ENCODE data around the gene TARBP1. TPM values are rescaled to one million over a fixed set of nuclear protein-coding genes. Genes with fewer than 3 reads are reported as not detected.

The TARBP1 gene
- total RNA-seq, 1 experiment from 2014 or later = 38.1 TPM

DNA sequence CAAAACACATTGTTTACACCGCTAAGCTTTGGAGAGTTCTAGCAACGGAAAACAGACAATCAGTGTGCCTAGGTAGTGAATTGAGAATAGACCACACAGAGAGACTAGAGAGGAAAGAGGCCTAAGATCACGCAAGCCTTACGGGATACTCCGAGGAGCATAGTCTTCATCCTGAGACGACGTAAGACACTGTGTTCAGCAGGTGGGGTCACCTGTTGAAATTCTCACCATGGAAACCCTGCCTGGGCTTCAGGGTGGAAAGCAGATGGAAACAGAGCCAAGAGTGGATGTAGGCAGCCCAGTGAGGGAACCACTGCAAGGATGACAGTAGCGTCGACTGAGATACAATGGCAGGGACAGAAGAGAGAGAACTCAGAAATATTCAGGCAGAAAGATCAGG, 65.5 kb downstream of the TARBP1 start:
- no peak for DNase-seq
- Mint-ChIP-seq H3K36me3 (ENCODE audit: insufficient read depth, unreplicated experiment) (no peaks in the 10 kb centered on the region), H3K4me1 (ENCODE audit: low read depth, unreplicated experiment) (no peaks in the 10 kb centered on the region), H3K27me3 (ENCODE audit: unreplicated experiment) (no peaks in the 10 kb centered on the region), H3K4me3 (ENCODE audit: low read depth, unreplicated experiment) (no peak overlapping the region), H3K9me3 (ENCODE audit: low read depth, unreplicated experiment) (no peaks in the 10 kb centered on the region), H3K27ac (ENCODE audit: unreplicated experiment) (no peak overlapping the region)
- TF ChIP-seq CTCF (IDR thresholded peaks at IDR 0.05; ENCODE audit: unreplicated experiment) = no peak
- BruUV-seq (replicated peaks) = no TSS peak
- CTCF ChIA-PET = no interaction called here
- intact Hi-C loops (cut with micrococcal nuclease; ENCODE audit: unreplicated experiment) = no loop called here

DNA sequence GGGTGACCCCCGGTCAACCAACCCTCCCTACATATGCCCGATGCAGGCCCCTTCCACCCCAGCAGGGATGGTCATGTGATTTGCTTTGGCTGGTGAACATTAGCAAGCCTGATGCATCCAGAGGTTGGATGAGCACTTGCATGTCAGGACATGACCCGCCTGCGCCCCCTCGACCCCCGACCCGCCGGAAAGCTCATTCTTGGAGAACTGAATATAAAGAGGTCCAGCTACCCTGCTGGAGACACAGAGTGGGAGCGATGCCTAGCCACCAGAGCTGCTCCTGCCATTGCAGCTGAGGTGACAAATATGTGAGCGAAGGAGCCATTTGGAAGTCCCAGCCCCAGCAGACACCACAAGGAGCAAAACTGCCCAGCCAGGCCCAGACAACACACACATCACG, 66.1 kb downstream of the TARBP1 start:
- H3K27ac Mint-ChIP-seq (ENCODE audit: unreplicated experiment) = no peak overlapping the region

DNA sequence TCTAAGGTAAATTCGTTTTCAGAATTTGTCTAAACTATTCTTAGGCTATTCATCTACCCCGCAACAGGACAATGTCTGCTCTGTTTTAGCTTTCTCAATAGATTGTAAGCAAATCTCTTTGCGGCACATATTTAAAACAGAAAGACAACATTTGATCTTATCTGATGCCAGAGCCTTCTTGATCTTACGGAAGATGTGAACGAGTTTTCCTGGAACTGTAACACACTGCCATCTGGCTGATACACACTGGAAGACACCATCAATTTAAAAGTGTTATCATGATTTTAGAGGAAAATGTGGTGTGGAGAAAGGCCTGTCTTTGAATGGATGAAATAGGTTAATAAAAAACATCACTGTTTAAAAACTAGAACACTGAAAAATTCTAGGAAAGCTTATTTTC, 69.7 kb downstream of the TARBP1 start:
- TF ChIP-seq CTCF (IDR thresholded peaks at IDR 0.05; ENCODE audit: unreplicated experiment) = no peak
- no peak overlapping the region for H3K4me3 Mint-ChIP-seq (ENCODE audit: low read depth, unreplicated experiment)
- no peak for DNase-seq
- BruUV-seq (replicated peaks) = no TSS peak
- no peaks in the 10 kb centered on the region for H3K36me3 Mint-ChIP-seq (ENCODE audit: insufficient read depth, unreplicated experiment)
- no peaks in the 10 kb centered on the region for H3K27me3 Mint-ChIP-seq (ENCODE audit: unreplicated experiment)
- intact Hi-C loops (cut with micrococcal nuclease; ENCODE audit: unreplicated experiment) = no loop called here
- H3K4me1 Mint-ChIP-seq (ENCODE audit: low read depth, unreplicated experiment) = no peaks in the 10 kb centered on the region
- CTCF ChIA-PET = no interaction called here
- no peak overlapping the region for H3K27ac Mint-ChIP-seq (ENCODE audit: unreplicated experiment)
- no peaks in the 10 kb centered on the region for H3K9me3 Mint-ChIP-seq (ENCODE audit: low read depth, unreplicated experiment)

More for the DNA sequence above, 66.1 kb downstream of the TARBP1 start:
- TF ChIP-seq CTCF (IDR thresholded peaks at IDR 0.05; ENCODE audit: unreplicated experiment) = no peak
- intact Hi-C loops (cut with micrococcal nuclease; ENCODE audit: unreplicated experiment) = no loop called here
- no peaks in the 10 kb centered on the region for H3K9me3 Mint-ChIP-seq (ENCODE audit: low read depth, unreplicated experiment)
- H3K27me3 Mint-ChIP-seq (ENCODE audit: unreplicated experiment) = no peaks in the 10 kb centered on the region
- CTCF ChIA-PET = interaction anchor here (0.5 to 0.7 kb wide), 3 partner anchors 34 to 1222 kb away, joined by 3 to 6 read pairs (median 5); no protein-coding TSS in a partner anchor
- no peaks in the 10 kb centered on the region for H3K36me3 Mint-ChIP-seq (ENCODE audit: insufficient read depth, unreplicated experiment)
- DNase-seq = no peak
- no TSS peak for BruUV-seq (replicated peaks)
- no peak overlapping the region for H3K4me3 Mint-ChIP-seq (ENCODE audit: low read depth, unreplicated experiment)
- H3K4me1 Mint-ChIP-seq (ENCODE audit: low read depth, unreplicated experiment) = no peaks in the 10 kb centered on the region

DNA sequence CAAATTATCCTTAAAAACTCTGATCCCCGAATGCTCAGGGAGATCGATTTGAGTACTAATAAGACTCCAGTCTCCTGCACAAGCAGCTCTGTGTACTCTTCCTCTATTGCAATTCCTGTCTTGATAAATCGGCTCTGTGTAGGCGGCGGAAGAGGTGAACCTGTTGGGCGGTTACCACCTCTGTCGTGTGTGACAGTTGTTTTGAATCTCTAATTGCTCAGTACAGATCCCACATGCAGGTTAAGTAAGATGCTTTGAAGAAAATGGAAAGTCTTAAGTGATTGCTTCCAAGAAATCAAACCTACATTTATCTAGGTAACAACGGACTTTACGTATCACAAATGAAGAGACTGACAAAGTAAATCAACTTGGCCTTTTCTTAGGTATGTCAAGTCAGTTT, 70.2 kb downstream of the TARBP1 start:
- no peaks in the 10 kb centered on the region for H3K27me3 Mint-ChIP-seq (ENCODE audit: unreplicated experiment)
- no peak overlapping the region for H3K27ac Mint-ChIP-seq (ENCODE audit: unreplicated experiment)
- TF ChIP-seq CTCF (IDR thresholded peaks at IDR 0.05; ENCODE audit: unreplicated experiment) = no peak
- H3K4me1 Mint-ChIP-seq (ENCODE audit: low read depth, unreplicated experiment) = no peaks in the 10 kb centered on the region
- CTCF ChIA-PET = no interaction called here
- intact Hi-C loops (cut with micrococcal nuclease; ENCODE audit: unreplicated experiment) = no loop called here
- DNase-seq = no peak
- H3K9me3 Mint-ChIP-seq (ENCODE audit: low read depth, unreplicated experiment) = no peaks in the 10 kb centered on the region
- no peaks in the 10 kb centered on the region for H3K36me3 Mint-ChIP-seq (ENCODE audit: insufficient read depth, unreplicated experiment)
- no TSS peak for BruUV-seq (replicated peaks)
- no peak overlapping the region for H3K4me3 Mint-ChIP-seq (ENCODE audit: low read depth, unreplicated experiment)
